Measurements from ENCODE around the gene WDR33. TPM values are rescaled to one million over a fixed set of nuclear protein-coding genes. Genes with fewer than 3 reads are reported as not detected.

WDR33 gene
- total RNA-seq, 1 donor from 2014 or later = 55.4 TPM

GRCh38 chr2:127673291-127674069, 137.5 kb downstream of the WDR33 start:
- H3K36me3 ChIP-seq = peaks cover 7% of the 10 kb centered on the region
- H3K9me3 ChIP-seq = no peaks in the 10 kb centered on the region
- peaks cover 3% of the 10 kb centered on the region for H3K27me3 ChIP-seq (ENCODE audit: low read depth)
- DNase-seq = no peak
- TF ChIP-seq, protein P1, sequence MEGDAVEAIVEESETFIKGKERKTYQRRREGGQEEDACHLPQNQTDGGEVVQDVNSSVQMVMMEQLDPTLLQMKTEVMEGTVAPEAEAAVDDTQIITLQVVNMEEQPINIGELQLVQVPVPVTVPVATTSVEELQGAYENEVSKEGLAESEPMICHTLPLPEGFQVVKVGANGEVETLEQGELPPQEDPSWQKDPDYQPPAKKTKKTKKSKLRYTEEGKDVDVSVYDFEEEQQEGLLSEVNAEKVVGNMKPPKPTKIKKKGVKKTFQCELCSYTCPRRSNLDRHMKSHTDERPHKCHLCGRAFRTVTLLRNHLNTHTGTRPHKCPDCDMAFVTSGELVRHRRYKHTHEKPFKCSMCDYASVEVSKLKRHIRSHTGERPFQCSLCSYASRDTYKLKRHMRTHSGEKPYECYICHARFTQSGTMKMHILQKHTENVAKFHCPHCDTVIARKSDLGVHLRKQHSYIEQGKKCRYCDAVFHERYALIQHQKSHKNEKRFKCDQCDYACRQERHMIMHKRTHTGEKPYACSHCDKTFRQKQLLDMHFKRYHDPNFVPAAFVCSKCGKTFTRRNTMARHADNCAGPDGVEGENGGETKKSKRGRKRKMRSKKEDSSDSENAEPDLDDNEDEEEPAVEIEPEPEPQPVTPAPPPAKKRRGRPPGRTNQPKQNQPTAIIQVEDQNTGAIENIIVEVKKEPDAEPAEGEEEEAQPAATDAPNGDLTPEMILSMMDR (IDR thresholded peaks at IDR 0.05) = no peak
- intact Hi-C loops (cut with DNase I) = no loop called here
- H3K27ac ChIP-seq = peak overlapping the region; percentile 92
- H3K4me1 ChIP-seq = peaks cover 51% of the 10 kb centered on the region
- ATAC-seq = no peak
- H3K4me3 ChIP-seq = peak overlapping the region; percentile 75

GRCh38 chr2:127672341-127673224, 138.4 kb downstream of the WDR33 start:
- intact Hi-C loops (cut with DNase I) = no loop called here
- Histone ChIP-seq H3K36me3 (peaks cover 7% of the 10 kb centered on the region), H3K4me3 (peak overlapping the region; percentile 75), H3K27ac (peak overlapping the region; percentile 92), H3K27me3 (ENCODE audit: low read depth) (peaks cover 4% of the 10 kb centered on the region), H3K9me3 (no peaks in the 10 kb centered on the region), H3K4me1 (peaks cover 51% of the 10 kb centered on the region)
- TF ChIP-seq, protein P1 (IDR thresholded peaks at IDR 0.05) = no peak
- ATAC-seq (peak in 1 of 2 donors; percentile 11), DNase-seq (no peak)

DNA sequence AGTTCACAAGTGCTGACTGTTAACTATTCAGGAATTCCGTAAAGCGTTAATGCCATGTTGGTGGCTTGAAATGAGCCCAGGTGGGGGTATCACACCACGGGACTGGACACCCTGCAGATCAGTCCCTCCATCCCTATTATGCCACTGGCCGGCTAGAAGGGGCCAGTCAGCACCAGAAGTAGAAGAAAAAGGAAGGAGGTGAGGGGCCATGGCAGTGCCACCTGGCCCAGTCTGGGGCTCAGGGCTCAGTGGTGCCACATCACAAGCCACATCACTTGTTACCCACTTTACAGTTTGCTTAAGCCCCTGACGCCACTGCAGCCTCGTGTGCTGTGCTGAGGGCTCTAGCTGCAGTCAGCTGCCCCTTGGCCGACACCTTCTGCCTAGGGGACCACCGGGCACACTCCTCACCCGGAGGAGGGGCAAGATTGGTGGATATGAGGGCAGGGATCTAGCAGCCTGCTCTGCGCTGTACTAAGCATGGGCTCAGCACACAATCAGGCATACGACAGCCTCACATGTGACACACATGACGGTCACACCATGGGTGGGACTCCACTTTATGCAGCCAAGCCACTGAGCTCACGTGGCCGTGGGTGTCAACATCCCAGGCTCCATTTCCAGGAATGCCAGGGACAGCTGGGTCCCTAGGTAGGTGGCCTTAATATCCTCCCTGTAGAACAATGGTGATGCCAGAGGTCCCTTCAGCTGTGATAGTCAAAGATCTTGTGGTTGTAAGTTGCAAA, 139.2 kb downstream of the WDR33 start:
- ATAC-seq = peak in 1 of 2 donors; percentile 38
- H3K4me1 ChIP-seq = peaks cover 48% of the 10 kb centered on the region
- TF ChIP-seq, protein P1 (IDR thresholded peaks at IDR 0.05) = no peak
- intact Hi-C loops (cut with DNase I) = no loop called here
- H3K27me3 ChIP-seq (ENCODE audit: low read depth) = peaks cover 4% of the 10 kb centered on the region
- peaks cover 7% of the 10 kb centered on the region for H3K36me3 ChIP-seq
- H3K27ac ChIP-seq = peak overlapping the region; percentile 92
- DNase-seq = peak; percentile 82
- no peaks in the 10 kb centered on the region for H3K9me3 ChIP-seq
- H3K4me3 ChIP-seq = peak overlapping the region; percentile 75

GRCh38 chr2:127670957-127671290, 140.0 kb downstream of the WDR33 start:
- Histone ChIP-seq H3K27me3 (ENCODE audit: low read depth) (peaks cover 4% of the 10 kb centered on the region), H3K4me3 (no peak overlapping the region), H3K36me3 (peaks cover 7% of the 10 kb centered on the region), H3K4me1 (peaks cover 42% of the 10 kb centered on the region), H3K9me3 (no peaks in the 10 kb centered on the region), H3K27ac (no peak overlapping the region)
- DNase-seq (no peak), ATAC-seq (no peak)
- TF ChIP-seq, protein P1 (IDR thresholded peaks at IDR 0.05) = no peak
- intact Hi-C loops (cut with DNase I) = no loop called here
